ENCODE measurements around the gene SYT9. TPM values are rescaled to one million over a fixed set of nuclear protein-coding genes. Genes with fewer than 3 reads are reported as not detected.

SYT9 gene
- total and polyA plus RNA-seq, 9 of the 15 experiments (the other 6 are each of a cell fraction or from before 2014, with no cell fraction given): 0.01 TPM; not detected in 8

DNA sequence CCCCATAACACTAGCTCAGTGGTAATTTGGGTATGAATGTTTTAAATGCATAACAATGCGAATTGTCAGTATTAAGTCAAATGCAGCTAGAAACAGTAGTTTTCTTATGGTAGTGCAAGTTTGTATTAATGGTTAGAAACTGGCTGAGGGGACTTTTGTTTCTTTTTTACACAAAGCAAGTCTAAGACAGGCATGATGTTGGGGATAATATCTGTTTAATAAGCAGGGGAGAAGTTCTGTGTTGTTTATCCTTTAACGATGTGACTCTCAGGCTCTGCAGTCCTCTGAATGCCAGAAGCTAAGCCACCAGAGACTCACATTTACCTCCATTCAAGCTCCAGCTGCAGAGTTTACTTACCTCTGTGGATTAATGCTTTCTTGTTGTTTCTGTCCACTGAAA is 67.8 kb downstream of the SYT9 start (continued):
- TF ChIP-seq, protein P1, sequence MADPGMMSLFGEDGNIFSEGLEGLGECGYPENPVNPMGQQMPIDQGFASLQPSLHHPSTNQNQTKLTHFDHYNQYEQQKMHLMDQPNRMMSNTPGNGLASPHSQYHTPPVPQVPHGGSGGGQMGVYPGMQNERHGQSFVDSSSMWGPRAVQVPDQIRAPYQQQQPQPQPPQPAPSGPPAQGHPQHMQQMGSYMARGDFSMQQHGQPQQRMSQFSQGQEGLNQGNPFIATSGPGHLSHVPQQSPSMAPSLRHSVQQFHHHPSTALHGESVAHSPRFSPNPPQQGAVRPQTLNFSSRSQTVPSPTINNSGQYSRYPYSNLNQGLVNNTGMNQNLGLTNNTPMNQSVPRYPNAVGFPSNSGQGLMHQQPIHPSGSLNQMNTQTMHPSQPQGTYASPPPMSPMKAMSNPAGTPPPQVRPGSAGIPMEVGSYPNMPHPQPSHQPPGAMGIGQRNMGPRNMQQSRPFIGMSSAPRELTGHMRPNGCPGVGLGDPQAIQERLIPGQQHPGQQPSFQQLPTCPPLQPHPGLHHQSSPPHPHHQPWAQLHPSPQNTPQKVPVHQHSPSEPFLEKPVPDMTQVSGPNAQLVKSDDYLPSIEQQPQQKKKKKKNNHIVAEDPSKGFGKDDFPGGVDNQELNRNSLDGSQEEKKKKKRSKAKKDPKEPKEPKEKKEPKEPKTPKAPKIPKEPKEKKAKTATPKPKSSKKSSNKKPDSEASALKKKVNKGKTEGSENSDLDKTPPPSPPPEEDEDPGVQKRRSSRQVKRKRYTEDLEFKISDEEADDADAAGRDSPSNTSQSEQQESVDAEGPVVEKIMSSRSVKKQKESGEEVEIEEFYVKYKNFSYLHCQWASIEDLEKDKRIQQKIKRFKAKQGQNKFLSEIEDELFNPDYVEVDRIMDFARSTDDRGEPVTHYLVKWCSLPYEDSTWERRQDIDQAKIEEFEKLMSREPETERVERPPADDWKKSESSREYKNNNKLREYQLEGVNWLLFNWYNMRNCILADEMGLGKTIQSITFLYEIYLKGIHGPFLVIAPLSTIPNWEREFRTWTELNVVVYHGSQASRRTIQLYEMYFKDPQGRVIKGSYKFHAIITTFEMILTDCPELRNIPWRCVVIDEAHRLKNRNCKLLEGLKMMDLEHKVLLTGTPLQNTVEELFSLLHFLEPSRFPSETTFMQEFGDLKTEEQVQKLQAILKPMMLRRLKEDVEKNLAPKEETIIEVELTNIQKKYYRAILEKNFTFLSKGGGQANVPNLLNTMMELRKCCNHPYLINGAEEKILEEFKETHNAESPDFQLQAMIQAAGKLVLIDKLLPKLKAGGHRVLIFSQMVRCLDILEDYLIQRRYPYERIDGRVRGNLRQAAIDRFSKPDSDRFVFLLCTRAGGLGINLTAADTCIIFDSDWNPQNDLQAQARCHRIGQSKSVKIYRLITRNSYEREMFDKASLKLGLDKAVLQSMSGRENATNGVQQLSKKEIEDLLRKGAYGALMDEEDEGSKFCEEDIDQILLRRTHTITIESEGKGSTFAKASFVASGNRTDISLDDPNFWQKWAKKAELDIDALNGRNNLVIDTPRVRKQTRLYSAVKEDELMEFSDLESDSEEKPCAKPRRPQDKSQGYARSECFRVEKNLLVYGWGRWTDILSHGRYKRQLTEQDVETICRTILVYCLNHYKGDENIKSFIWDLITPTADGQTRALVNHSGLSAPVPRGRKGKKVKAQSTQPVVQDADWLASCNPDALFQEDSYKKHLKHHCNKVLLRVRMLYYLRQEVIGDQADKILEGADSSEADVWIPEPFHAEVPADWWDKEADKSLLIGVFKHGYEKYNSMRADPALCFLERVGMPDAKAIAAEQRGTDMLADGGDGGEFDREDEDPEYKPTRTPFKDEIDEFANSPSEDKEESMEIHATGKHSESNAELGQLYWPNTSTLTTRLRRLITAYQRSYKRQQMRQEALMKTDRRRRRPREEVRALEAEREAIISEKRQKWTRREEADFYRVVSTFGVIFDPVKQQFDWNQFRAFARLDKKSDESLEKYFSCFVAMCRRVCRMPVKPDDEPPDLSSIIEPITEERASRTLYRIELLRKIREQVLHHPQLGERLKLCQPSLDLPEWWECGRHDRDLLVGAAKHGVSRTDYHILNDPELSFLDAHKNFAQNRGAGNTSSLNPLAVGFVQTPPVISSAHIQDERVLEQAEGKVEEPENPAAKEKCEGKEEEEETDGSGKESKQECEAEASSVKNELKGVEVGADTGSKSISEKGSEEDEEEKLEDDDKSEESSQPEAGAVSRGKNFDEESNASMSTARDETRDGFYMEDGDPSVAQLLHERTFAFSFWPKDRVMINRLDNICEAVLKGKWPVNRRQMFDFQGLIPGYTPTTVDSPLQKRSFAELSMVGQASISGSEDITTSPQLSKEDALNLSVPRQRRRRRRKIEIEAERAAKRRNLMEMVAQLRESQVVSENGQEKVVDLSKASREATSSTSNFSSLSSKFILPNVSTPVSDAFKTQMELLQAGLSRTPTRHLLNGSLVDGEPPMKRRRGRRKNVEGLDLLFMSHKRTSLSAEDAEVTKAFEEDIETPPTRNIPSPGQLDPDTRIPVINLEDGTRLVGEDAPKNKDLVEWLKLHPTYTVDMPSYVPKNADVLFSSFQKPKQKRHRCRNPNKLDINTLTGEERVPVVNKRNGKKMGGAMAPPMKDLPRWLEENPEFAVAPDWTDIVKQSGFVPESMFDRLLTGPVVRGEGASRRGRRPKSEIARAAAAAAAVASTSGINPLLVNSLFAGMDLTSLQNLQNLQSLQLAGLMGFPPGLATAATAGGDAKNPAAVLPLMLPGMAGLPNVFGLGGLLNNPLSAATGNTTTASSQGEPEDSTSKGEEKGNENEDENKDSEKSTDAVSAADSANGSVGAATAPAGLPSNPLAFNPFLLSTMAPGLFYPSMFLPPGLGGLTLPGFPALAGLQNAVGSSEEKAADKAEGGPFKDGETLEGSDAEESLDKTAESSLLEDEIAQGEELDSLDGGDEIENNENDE (IDR thresholded peaks at IDR 0.05; ENCODE audit: low read depth, low read length): no peak
